BLaER1 treated with 17β-estradiol and CSF1 and Interleukin-3, amounts not matched to agents 10 nM and 100 nM (cell line): Measurements from ENCODE around the gene LRG1.
"Not testable (repeated sequence)": the region's sequence is repeated elsewhere in the genome, so short reads cannot be mapped to it uniquely, and the experiment has no call there.

Experiments
- H3K27ac ChIP-seq, 11 experiments: shearing (Covaris generic); formaldehyde crosslinking; 2 replicates each; pipeline ENCODE4 v1.8.1; 2022
- H3K27me3 ChIP-seq, 11 experiments: shearing (Covaris generic); formaldehyde crosslinking; 2 replicates each; pipeline ENCODE4 v1.8.1; 2022
- H3K36me3 ChIP-seq, 11 experiments: shearing (Covaris generic); formaldehyde crosslinking; 2 replicates each; pipeline ENCODE4 v1.8.1; 2022
- H3K4me1 ChIP-seq, 10 experiments: shearing (Covaris generic); formaldehyde crosslinking; 2 replicates each; pipeline ENCODE4 v1.8.1; 2022
- H3K4me2 ChIP-seq, 11 experiments: shearing (Covaris generic); formaldehyde crosslinking; 2 replicates each; pipeline ENCODE4 v1.8.1; 2022
- H3K4me3 ChIP-seq, 10 experiments: shearing (Covaris generic); formaldehyde crosslinking; 2 replicates each; pipeline ENCODE4 v1.8.1; 2022
- H3K9ac ChIP-seq, 11 experiments: shearing (Covaris generic); formaldehyde crosslinking; 2 replicates each; pipeline ENCODE4 v1.8.1; 2022
- H3K9me3 ChIP-seq, 11 experiments: shearing (Covaris generic); formaldehyde crosslinking; replicated peaks in 1 of 11; 2 replicates each; pipeline ENCODE4 v1.8.1; 2022
- H4K20me1 ChIP-seq, 11 experiments: shearing (Covaris generic); formaldehyde crosslinking; 2 replicates each; pipeline ENCODE4 v1.8.1; 2022
- Cebpa-rat ChIP-seq, 11 experiments: shearing (Covaris generic); IDR thresholded peaks; 2 replicates each; pipeline ENCODE4 v1.8.1; 2022

Gene LRG1

DNA sequence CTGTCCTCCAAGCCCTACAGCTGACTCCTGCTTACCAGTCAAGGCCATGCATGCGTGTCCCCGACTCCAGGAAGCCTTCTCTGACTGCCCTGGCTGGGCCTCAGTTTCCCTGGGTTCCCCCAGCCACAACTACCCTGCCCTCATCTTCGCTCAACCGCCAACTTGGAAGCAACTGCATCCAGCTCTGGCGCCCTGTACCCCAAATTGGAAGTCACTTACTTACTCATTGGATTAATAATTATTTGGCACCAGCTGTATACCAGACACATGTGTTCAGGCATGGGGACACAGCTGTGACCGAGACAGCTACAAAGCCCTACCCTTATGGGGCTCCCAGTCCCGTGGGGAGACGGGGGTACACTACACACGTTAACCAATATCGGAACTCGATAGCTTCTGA, 30.6 kb upstream of the LRG1 start:
- Histone ChIP-seq H3K27ac (no peak overlapping the region), H3K9me3 (no peaks in the 10 kb centered on the region), H3K27me3 (no peaks in the 10 kb centered on the region), H3K36me3 (no peaks in the 10 kb centered on the region), H3K4me1 (peaks cover 16 to 51% (median 29%) of the 10 kb centered on the region in 10 experiments), H3K4me2 (no peak overlapping the region), H4K20me1 (no peaks in the 10 kb centered on the region), H3K9ac (no peak overlapping the region), H3K4me3 (no peak overlapping the region)
- no peak for TF ChIP-seq Cebpa-rat (IDR thresholded peaks at IDR 0.05)

DNA sequence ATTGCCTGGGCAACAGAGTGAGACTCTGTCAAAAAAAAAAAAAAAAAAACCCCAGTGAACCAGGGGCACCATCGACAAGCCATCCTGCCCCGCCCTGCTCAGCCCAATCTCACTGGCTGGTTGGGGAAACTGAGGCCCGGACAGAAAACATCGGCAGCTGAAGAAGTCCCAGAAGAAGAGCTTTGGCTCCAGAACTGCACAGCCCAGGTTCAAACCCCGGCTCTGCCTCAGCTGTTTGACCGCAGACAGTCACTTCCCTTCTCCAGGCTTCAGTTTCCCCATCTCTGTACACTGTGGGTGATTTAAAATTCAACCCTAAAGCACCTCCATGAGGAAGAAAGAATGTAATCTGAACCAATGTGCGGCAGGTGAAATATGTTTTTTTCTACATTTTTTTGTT, 29.1 kb upstream of the LRG1 start:
- no peaks in the 10 kb centered on the region for H3K36me3 ChIP-seq
- H3K27ac ChIP-seq: no peak overlapping the region
- TF ChIP-seq Cebpa-rat (IDR thresholded peaks at IDR 0.05): no peak
- H3K4me3 ChIP-seq: no peak overlapping the region
- no peaks in the 10 kb centered on the region for H3K9me3 ChIP-seq
- H3K4me1 ChIP-seq: peaks cover 6 to 50% (median 23%) of the 10 kb centered on the region in 10 experiments
- H3K27me3 ChIP-seq: no peaks in the 10 kb centered on the region
- no peaks in the 10 kb centered on the region for H4K20me1 ChIP-seq
- H3K4me2 ChIP-seq: peak overlapping the region in 4 of 11 experiments; percentile 14 to 23 (median 14); a peak in 4 of 22 replicates
- H3K9ac ChIP-seq: no peak overlapping the region

DNA sequence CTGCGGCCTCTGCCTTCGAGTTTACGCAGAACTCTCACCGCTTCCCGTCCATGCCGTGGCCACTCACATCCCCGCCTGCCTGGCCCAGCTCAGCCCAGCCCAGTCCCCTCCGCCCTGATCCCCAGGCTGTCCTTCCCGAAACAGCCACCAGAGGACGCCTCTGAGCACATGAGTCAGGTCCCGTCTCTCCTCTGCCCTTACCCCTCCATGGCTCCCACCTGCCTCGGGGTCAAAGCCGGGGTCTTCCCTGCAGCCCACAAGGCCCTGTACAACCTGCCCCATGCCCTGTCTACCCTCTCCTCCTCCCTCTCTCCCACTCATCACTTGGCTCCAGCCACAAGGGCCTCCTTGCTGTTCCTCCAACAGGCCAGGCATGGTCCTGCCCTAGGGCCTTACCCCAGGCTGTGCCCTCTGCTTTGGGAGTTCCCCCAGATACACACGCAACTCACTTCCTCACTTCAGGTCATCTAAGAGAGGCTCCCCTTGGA, 27.8 kb upstream of the LRG1 start:
- H3K4me3 ChIP-seq: no peak overlapping the region
- H3K4me2 ChIP-seq: peak overlapping the region in 1 of 11 experiments; percentile 26; a peak in 4 of 22 replicates
- no peak overlapping the region for H3K9ac ChIP-seq
- H3K4me1 ChIP-seq: peaks cover 6 to 60% (median 32%) of the 10 kb centered on the region in 10 experiments
- H4K20me1 ChIP-seq: no peaks in the 10 kb centered on the region
- H3K9me3 ChIP-seq: no peaks in the 10 kb centered on the region
- 0 out of 22 replicates have a peak overlapping the region, but pooled peaks of 1 of the 11 experiments have one; percentile 20 for H3K27ac ChIP-seq
- no peak for TF ChIP-seq Cebpa-rat (IDR thresholded peaks at IDR 0.05)
- H3K36me3 ChIP-seq: no peaks in the 10 kb centered on the region
- H3K27me3 ChIP-seq: no peaks in the 10 kb centered on the region

DNA sequence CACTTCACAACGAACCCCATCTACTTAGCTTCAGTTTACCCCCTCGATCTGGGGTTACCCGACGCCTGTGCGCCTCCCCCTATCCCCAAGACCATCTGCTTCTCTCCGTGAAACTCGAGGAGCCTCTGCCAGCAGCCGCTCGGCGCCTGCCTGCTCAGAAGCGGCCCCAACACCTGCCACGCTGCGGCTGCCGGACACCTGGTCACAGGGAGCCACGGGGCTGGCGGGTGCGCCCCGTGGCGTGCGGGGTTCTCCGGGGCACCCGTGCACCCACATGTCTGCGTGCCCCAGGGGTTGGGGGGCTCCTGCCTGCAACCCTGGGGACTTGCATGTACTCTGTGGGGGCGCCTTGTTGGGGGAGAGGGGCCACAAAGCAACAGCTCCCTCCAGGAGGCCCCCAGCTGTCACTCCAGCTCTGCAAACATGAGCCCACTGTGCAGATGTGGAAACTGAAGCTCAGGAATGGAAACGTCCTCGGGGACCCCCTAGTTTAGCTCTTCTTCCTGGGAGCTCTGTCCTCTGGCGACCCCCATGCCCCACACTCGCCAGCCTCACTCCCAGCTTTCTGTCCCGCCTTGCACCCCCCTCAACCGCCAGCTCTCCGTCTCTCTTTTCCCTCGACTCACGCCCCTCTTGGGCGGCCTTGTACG, 26.7 kb upstream of the LRG1 start:
- no peak overlapping the region for H3K4me3 ChIP-seq
- no peaks in the 10 kb centered on the region for H3K27me3 ChIP-seq
- 0 out of 22 replicates have a peak overlapping the region, but pooled peaks of 1 of the 11 experiments have one; percentile 21 for H3K27ac ChIP-seq
- H3K4me2 ChIP-seq: no peak overlapping the region
- TF ChIP-seq Cebpa-rat (IDR thresholded peaks at IDR 0.05): no peak
- peaks cover 8 to 66% (median 36%) of the 10 kb centered on the region in 10 experiments for H3K4me1 ChIP-seq
- H3K9ac ChIP-seq: no peak overlapping the region; a peak in 2 of 22 replicates
- no peaks in the 10 kb centered on the region for H3K36me3 ChIP-seq
- no peaks in the 10 kb centered on the region for H3K9me3 ChIP-seq
- H4K20me1 ChIP-seq: no peaks in the 10 kb centered on the region

DNA sequence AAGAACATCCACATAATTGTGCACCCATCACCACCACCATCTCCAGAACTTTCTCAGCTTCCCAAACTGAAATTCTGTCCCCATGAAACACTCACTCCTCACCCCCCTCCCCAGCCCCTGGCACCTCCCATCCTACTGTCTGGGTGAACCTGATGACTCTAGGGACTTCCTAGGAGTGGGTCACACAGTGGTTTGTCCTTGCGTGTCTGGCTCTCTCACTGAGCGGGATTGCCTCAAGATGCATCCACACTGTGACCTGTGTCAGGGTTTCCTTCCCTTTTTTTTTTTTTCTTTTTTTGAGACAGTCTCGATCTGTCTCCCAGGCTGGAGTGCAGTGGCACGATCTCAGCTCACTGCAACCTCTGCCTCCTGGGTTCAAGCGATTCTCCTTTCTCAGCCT, 23.7 kb upstream of the LRG1 start:
- Histone ChIP-seq H3K27ac (0 out of 22 replicates have a peak overlapping the region, but pooled peaks of 1 of the 11 experiments have one; percentile 11), H3K4me1 (peaks cover 10 to 87% (median 47%) of the 10 kb centered on the region in 10 experiments), H3K4me2 (peak overlapping the region in 9 of 11 experiments; percentile 3 to 58 (median 43); a peak in 12 of 22 replicates)
- H3K36me3 ChIP-seq, H3K4me3 ChIP-seq, H4K20me1 ChIP-seq, H3K27me3 ChIP-seq, H3K9me3 ChIP-seq, H3K9ac ChIP-seq: not testable (repeated sequence)

DNA sequence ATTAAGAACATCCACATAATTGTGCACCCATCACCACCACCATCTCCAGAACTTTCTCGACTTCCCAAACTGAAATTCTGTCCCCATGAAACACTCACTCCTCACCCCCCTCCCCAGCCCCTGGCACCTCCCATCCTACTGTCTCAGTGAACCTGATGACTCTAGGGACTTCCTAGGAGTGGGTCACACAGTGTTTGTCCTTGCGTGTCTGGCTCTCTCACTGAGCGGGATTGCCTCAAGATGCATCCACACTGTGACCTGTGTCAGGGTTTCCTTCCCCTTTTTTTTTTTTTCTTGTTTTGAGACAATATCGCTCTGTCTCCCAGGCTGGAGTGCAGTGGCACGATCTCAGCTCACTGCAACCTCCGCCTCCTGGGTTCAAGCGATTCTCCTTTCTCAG, 22.2 kb upstream of the LRG1 start:
- H3K36me3 ChIP-seq, H3K9me3 ChIP-seq, H3K4me3 ChIP-seq, H3K27me3 ChIP-seq, H3K9ac ChIP-seq, H4K20me1 ChIP-seq: not testable (repeated sequence)
- Histone ChIP-seq H3K27ac (peak overlapping the region in 4 of 11 experiments; percentile 39 to 58 (median 48); a peak in 6 of 22 replicates), H3K4me2 (peak overlapping the region in 10 of 11 experiments; percentile 7 to 74 (median 54); a peak in 17 of 22 replicates), H3K4me1 (peaks cover 10 to 85% (median 48%) of the 10 kb centered on the region in 10 experiments)

DNA sequence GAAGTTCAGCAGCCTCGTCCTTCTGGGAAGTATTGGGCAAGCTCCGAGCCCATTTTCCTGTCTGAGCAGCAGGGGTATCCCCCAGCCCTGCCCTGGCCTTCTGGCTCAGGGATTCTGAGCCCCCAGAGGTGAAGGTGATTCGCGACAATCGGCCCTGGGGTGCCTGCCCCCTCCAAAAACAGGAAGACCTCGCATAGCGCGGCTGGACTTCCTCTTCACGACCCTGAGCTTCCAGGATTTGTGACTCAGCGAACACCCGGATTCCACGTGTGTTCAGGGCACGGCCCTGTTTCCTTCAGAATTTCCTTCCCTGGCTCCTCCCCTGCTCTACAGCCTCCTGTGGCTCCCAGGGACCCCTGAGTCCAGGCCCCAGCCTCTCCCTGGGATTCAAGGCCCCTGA, 19.7 kb upstream of the LRG1 start, which contains the start of gene SEMA6B:
SEMA6B (minus strand) TSS at position 116 of the 400 bp plus-strand sequence. CDS start 1,227 bp downstream, outside the sequence.
- Histone ChIP-seq H3K27me3 (no peaks in the 10 kb centered on the region), H4K20me1 (no peaks in the 10 kb centered on the region), H3K4me1 (peaks cover 10 to 82% (median 45%) of the 10 kb centered on the region in 10 experiments), H3K4me3 (peak within 1 kb of the TSS in 3 of 10 experiments; percentile 22 to 55 (median 36); a peak in 5 of 20 replicates), H3K4me2 (peak within 1 kb of the TSS in 10 of 11 experiments; percentile 5 to 93 (median 60); a peak in 16 of 22 replicates), H3K27ac (peak within 1 kb of the TSS in 10 of 11 experiments; percentile 2 to 65 (median 54); a peak in 17 of 22 replicates), H3K9ac (peak within 1 kb of the TSS in 9 of 11 experiments; percentile 1 to 56 (median 42); a peak in 11 of 22 replicates), H3K36me3 (peaks cover 0 to 12% (median 0%) of the 10 kb centered on the region in 11 experiments; a peak in 1 of 22 replicates), H3K9me3 (no peaks in the 10 kb centered on the region)
- TF ChIP-seq Cebpa-rat (IDR thresholded peaks at IDR 0.05): no peak

DNA sequence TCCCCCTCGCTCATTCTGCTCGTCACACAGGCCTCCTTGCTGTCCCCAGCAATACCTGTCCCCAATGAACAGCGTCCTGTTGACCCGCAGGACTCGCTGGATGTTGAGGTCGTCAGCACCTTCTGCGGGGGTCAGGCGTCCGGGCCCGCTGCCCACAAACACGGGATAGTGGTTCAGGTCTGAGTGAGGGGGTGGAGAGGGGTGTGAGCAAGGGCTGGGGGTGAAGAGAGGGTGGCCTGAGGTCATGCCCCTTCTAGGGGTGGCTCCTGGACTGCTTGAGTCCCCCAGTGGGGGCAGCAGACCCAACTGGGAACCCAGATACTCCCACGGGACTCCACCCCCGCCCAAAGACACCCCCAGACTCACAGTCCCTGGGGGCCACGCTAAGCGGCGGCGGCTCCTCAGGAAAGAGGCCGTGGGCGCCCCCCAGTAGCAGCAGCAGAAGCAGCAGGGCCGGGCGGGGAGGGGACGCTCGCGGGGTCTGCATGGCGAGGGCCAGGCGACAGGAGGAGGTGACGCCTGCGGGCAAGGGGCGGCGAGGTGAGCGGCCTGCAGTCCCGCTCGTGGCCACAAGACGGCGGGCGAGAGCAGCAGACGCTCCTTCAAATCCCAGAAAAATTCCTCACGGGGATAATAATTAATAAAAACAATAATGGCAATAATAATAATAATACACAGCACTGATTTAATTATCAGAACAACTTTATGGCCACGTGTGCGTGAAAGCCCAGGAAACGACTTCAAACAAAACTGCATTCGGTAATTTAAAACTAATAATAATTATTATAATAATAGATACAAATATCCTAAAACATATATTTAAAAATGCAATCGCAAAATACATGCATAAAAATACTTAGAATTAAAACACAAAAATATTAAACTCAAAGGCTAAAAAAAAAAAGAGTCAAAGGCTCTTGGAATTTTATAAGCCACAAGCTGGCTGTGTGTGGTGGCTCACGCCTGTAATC, 18.4 kb upstream of the LRG1 start:
- H3K36me3 ChIP-seq: peaks cover 0 to 21% (median 0%) of the 10 kb centered on the region in 11 experiments; a peak in 3 of 22 replicates
- no peaks in the 10 kb centered on the region for H3K27me3 ChIP-seq
- H3K9ac ChIP-seq: peak overlapping the region in 4 of 11 experiments; percentile 54 to 73 (median 64); a peak in 7 of 22 replicates
- H3K27ac ChIP-seq: peak overlapping the region in 4 of 11 experiments; percentile 42 to 58 (median 48); a peak in 4 of 22 replicates
- no peaks in the 10 kb centered on the region for H4K20me1 ChIP-seq
- H3K9me3 ChIP-seq: no peaks in the 10 kb centered on the region
- H3K4me1 ChIP-seq: peaks cover 10 to 70% (median 35%) of the 10 kb centered on the region in 10 experiments
- H3K4me3 ChIP-seq: peak overlapping the region in 3 of 10 experiments; percentile 36 to 55 (median 42); a peak in 6 of 20 replicates
- H3K4me2 ChIP-seq: peak overlapping the region in 10 of 11 experiments; percentile 10 to 93 (median 47); a peak in 15 of 22 replicates
- no peak for TF ChIP-seq Cebpa-rat (IDR thresholded peaks at IDR 0.05)
